K562 (cell line): ENCODE measurements around the gene ERGIC3. TPM values are rescaled to one million over a fixed set of nuclear protein-coding genes. Genes with fewer than 3 reads are reported as not detected.
A peak's percentile ranks its signal among the peaks of the same experiment; 100 is the strongest.

Experiments
- ATAC-seq: fragments of 200-7000 bp; cut with Tn5 transposase; 3 replicates; pipeline ENCODE4 v1.9.1; 2020; ENCODE audit warnings: moderate library complexity
- BruUV-seq: library from RNA; stranded (reverse); fragments of 400-500 nt; replicated peaks from 2 replicates; lab custom pipeline; 2021; lab: Mats Ljungman, UMichigan
- CTCF ChIA-PET: fragments of 300-600 bp; formaldehyde crosslinking; extraction: SDS; loops from one replicate; lab custom pipeline; 2021; ENCODE audit warnings: low intra/inter-chr PET ratio; lab: Yijun Ruan, JAX
- POLR2A ChIA-PET: fragments of 300-600, 350-650 bp; sonication (Branson Sonifier 250); formaldehyde crosslinking; extraction: SDS; loops from one replicate; lab custom pipeline; 2021; ENCODE audit warnings: antibody characterized with exemption, inconsistent platforms; lab: Yijun Ruan, JAX
- DNase-seq, 4 experiments: peaks; one replicate each; pipeline versions ENCODE4 v3.0.0 to v3.0.0-alpha.2; 2011 to 2018; ENCODE audit warnings: low spot score in 3 of 4, mixed read lengths in 3 of 4; ENCODE audit errors: extremely low read depth in 1 of 4
- FAIRE-seq: peaks from 2 replicates; lab custom pipeline; 2011; peaks lifted over from hg19 to GRCh38; lab: Jason Lieb, UNC
- H2AFZ ChIP-seq: 2 replicates; pipeline ENCODE4 v1.6.0; 2011; ENCODE audit warnings: low read depth, low read length, control low read depth, inconsistent platforms
- H3K27ac ChIP-seq: fragments of 200-600 bp; 3 replicates; pipeline ENCODE4 v1.8.0; 2011; ENCODE audit warnings: low read depth, mild to moderate bottlenecking, control low read depth, inconsistent platforms, low read length, moderate library complexity, mixed read lengths; ENCODE audit errors: extremely low read depth
- H3K27me3 ChIP-seq, 2 experiments: fragments of 300-600 bp in 1 of 2; 2 replicates in 1 of 2; 3 replicates in 1 of 2; pipeline versions ENCODE4 v1.6.0 to v1.8.0; 2011; ENCODE audit warnings: inconsistent platforms in 2 of 2, low read length in 2 of 2, mild to moderate bottlenecking in 1 of 2, mixed read lengths in 1 of 2, moderate library complexity in 1 of 2; ENCODE audit not compliant: control insufficient read depth in 2 of 2, insufficient read depth in 2 of 2
- H3K36me3 ChIP-seq: fragments of 300-600 bp; 3 replicates; pipeline ENCODE4 v1.8.0; 2011; ENCODE audit warnings: mild to moderate bottlenecking, low read length, inconsistent platforms; ENCODE audit not compliant: control insufficient read depth, insufficient read depth
- H3K4me1 ChIP-seq, 2 experiments: fragments of 200-600 bp in 1 of 2; replicated peaks in 1 of 2; 2 replicates in 1 of 2; 3 replicates in 1 of 2; pipeline versions ENCODE4 v1.5.1 to v1.8.0; 2011; ENCODE audit warnings: inconsistent platforms in 2 of 2, low read length in 2 of 2, mild to moderate bottlenecking in 1 of 2, mixed read lengths in 1 of 2, moderate library complexity in 1 of 2; ENCODE audit not compliant: control insufficient read depth in 2 of 2, insufficient read depth in 2 of 2
- H3K4me2 ChIP-seq: 2 replicates; pipeline ENCODE4 v1.6.1; 2011; ENCODE audit warnings: low read length, control low read depth, inconsistent platforms, mixed read lengths; ENCODE audit not compliant: insufficient read depth
- H3K4me3 ChIP-seq: fragments of 200-600 bp; sonication (generic), shearing (Covaris generic); 2 replicates; pipeline ENCODE4 v1.5.1; 2016; ENCODE audit warnings: control low read depth, inconsistent platforms
- H3K79me2 ChIP-seq: fragments of 200-600 bp; 3 replicates; pipeline ENCODE4 v1.8.0; 2011; ENCODE audit warnings: low read length, inconsistent platforms; ENCODE audit not compliant: control insufficient read depth, insufficient read depth
- H3K9ac ChIP-seq, 2 experiments: 2 replicates each; pipeline versions ENCODE4 v1.6.0 to v1.6.1; 2011; ENCODE audit warnings: low read depth in 2 of 2, low read length in 2 of 2, control low read depth in 1 of 2, inconsistent platforms in 1 of 2, mild to moderate bottlenecking in 1 of 2, mixed read lengths in 1 of 2; ENCODE audit not compliant: insufficient read depth in 1 of 2
- H3K9me1 ChIP-seq: one replicate; pipeline ENCODE4 v1.6.0; 2011; ENCODE audit warnings: inconsistent platforms, mild to moderate bottlenecking, low read length, moderate library complexity; ENCODE audit not compliant: control insufficient read depth, insufficient read depth
- H3K9me3 ChIP-seq: replicated peaks from 2 replicates; pipeline ENCODE4 v1.5.1; 2011; ENCODE audit warnings: low read depth, low read length, inconsistent platforms; ENCODE audit not compliant: control insufficient read depth, insufficient read depth
- H4K20me1 ChIP-seq: replicated peaks from 2 replicates; pipeline ENCODE4 v1.6.1; 2011; ENCODE audit warnings: low read length, inconsistent platforms, mixed read lengths; ENCODE audit not compliant: control insufficient read depth, insufficient read depth
- ATF3 ChIP-seq, 2 experiments: fragments of 450-650 bp in 1 of 2; sonication (generic) in 1 of 2; formaldehyde crosslinking in 1 of 2; IDR thresholded peaks in 1 of 2; conservative IDR thresholded peaks in 1 of 2; 2 replicates each; pipeline versions ENCODE4 v1.6.1 to v1.8.1; 2016 to 2023; ENCODE audit warnings: mild to moderate bottlenecking in 2 of 2, moderate library complexity in 2 of 2, inconsistent platforms in 1 of 2, missing genetic modification reagents in 1 of 2
- CEBPG ChIP-seq, 3 experiments: fragments of 200-800 bp in 1 of 3; sonication (Bioruptor generic) in 1 of 3; sonication (generic) in 1 of 3; formaldehyde crosslinking in 1 of 3; IDR thresholded peaks in 2 of 3; conservative IDR thresholded peaks in 1 of 3; 2 replicates each; pipeline versions ENCODE4 v1.6.1 to v1.8.0; 2016 to 2022; ENCODE audit warnings: missing compliant biosample characterization in 2 of 3, missing genetic modification characterization in 2 of 3, mild to moderate bottlenecking in 1 of 3, missing genetic modification reagents in 1 of 3
- MEIS2 ChIP-seq: fragments of 450-650 bp; IDR thresholded peaks from 2 replicates; pipeline ENCODE4 v1.6.1; 2014; ENCODE audit warnings: mild to moderate bottlenecking; ENCODE audit not compliant: partially characterized antibody
- ZNF551 ChIP-seq: fragments of 250-450 bp; sonication (Bioruptor Pico); IDR thresholded peaks from 2 replicates; pipeline ENCODE4 v1.5.0; 2021; ENCODE audit warnings: mild to moderate bottlenecking, moderate library complexity
- ZNF75A ChIP-seq: fragments of 450-650 bp; formaldehyde crosslinking; IDR thresholded peaks from 2 replicates; pipeline ENCODE4 v1.4.0; 2020; ENCODE audit warnings: mild to moderate bottlenecking
- WGBS: fragments of 100-300 bp; shearing (Covaris generic); methylation state at CpG from one replicate; pipeline ENCODE4 v1.1.6; 2016; ENCODE audit warnings: low coverage, mixed read lengths; ENCODE audit not compliant: insufficient coverage; ENCODE audit errors: missing lambda C conversion rate; 5-methylcytosine and 5-hydroxymethylcytosine counted together
- in situ Hi-C: fragments of 300-500 bp; cut with MboI; formaldehyde crosslinking; loops from 4 replicates; pipeline ENCODE4 v1.15.0; 2018; ENCODE audit warnings: inconsistent platforms, mixed read lengths
- intact Hi-C: fragments of 100-400 bp; cut with micrococcal nuclease; formaldehyde crosslinking; loops from 2 replicates; pipeline ENCODE4 v1.14.2; 2022
- polyA plus RNA-seq, 8 experiments: library from polyadenylated mRNA; depleted of rRNA in 4 of 8; stranded (reverse) in 5 of 8; unstranded in 3 of 8; fragments of >200 nt; fragmentation: Nextera tagmentation in 2 of 8; fragmentation: Illumina TruSeq in 1 of 8; extraction: Ambion mirVana in 2 of 8; extraction: Trizol in 1 of 8; gene quantifications; 2 replicates each; pipeline versions ENCODE4 v1.2.1 to v1.2.3, GENCODE V29; 2011 to 2014; ENCODE audit warnings: inconsistent platforms in 1 of 8, missing spikeins in 1 of 8
- total RNA-seq, 7 experiments: library from RNA; depleted of rRNA in 6 of 7; stranded (reverse); fragments of >200 nt in 6 of 7; fragmentation: Illumina TruSeq in 2 of 7; extraction: Trizol in 2 of 7; gene quantifications; 2 replicates each; pipeline versions ENCODE4 v1.2.1 to v1.2.3, GENCODE V29; 2011 to 2021; ENCODE audit warnings: low replicate concordance in 1 of 7

The ERGIC3 gene
- total and polyA plus RNA-seq, 9 of the 15 experiments (the other 6 are each of a cell fraction or from before 2014, with no cell fraction given): 121 to 278 (median 184) TPM

- H3K36me3 ChIP-seq: peaks cover 59% of the 10 kb centered on the region; the same call in 2 of the 3 replicates
Observed at GRCh38 chr20:35510951-35511735, 30.7 kb upstream of the ERGIC3 start.

More at GRCh38 chr20:35510951-35511735, 30.7 kb upstream of the ERGIC3 start:
- H3K9me1 ChIP-seq: no peaks in the 10 kb centered on the region
- no peaks in the 10 kb centered on the region for H3K9me3 ChIP-seq
- in situ Hi-C loops (no loop called here), intact Hi-C loops (loop anchor here (5.0 kb wide), 1 partner anchor 91 kb away; no protein-coding TSS in a partner anchor)
- TSS peak; percentile 45 for BruUV-seq
- peaks cover 7 to 18% of the 10 kb centered on the region in 2 experiments; a peak in 4 of 5 replicates for H3K4me1 ChIP-seq
- WGBS: 74% methylated on average over 12 of the region's 12 CpGs
- ATAC-seq (no peak), DNase-seq (no peak), FAIRE-seq (no peak)
- H2AFZ ChIP-seq: no peak overlapping the region
- H3K27ac ChIP-seq: no peak overlapping the region
- TF ChIP-seq ATF3 (IDR thresholded peaks at IDR 0.05) (no peak), ATF3 (CRISPR knock-in tag; conservative IDR thresholded peaks at IDR 0.05) (no peak), MEIS2 (peak; percentile 73), CEBPG (CRISPR knock-in tag; IDR thresholded peaks at IDR 0.05) (no peak), CEBPG (tag; conservative IDR thresholded peaks at IDR 0.05 in 1 of 2, IDR thresholded peaks at IDR 0.05 in 1 of 2) (0 out of 4 replicates have a peak, but pooled peaks of 1 of the 2 experiments have one; percentile 19), ZNF75A (CRISPR knock-in tag) (no peak), ZNF551 (CRISPR knock-in tag) (no peak)
- H3K4me3 ChIP-seq: no peak overlapping the region
- H3K79me2 ChIP-seq: no peaks in the 10 kb centered on the region
- ChIA-PET CTCF (interaction anchor here (0.7 to 1.7 kb wide), 3 partner anchors 30 to 481 kb away, joined by 3 to 7 read pairs (median 6); no protein-coding TSS in a partner anchor), POLR2A (interaction anchor here (0.8 to 1.6 kb wide), 3 partner anchors 8 to 18 kb away, joined by 3 read pairs; no protein-coding TSS in a partner anchor)
- no peak overlapping the region for H3K4me2 ChIP-seq
- no peaks in the 10 kb centered on the region for H3K27me3 ChIP-seq
- H4K20me1 ChIP-seq: peaks cover 3% of the 10 kb centered on the region; the same call in 1 of the 2 replicates
- H3K9ac ChIP-seq: peak overlapping the region in 1 of 2 experiments; percentile 1; a peak in 1 of 4 replicates
